ENCODE measurements around the gene ATP12A.

- no peak for TF ChIP-seq POLR2A (IDR thresholded peaks at IDR 0.05)
- no peak for TF ChIP-seq CTCF (IDR thresholded peaks at IDR 0.05)
Measured at GRCh38 chr13:24742977-24743376, 62.8 kb downstream of the ATP12A start.

Data from lower leg skin (tissue), 3 donors.